Measurements from ENCODE around the gene PISD. TPM values are rescaled to one million over a fixed set of nuclear protein-coding genes. Genes with fewer than 3 reads are reported as not detected.

The PISD gene
- total and polyA plus RNA-seq, 9 of the 15 experiments (the other 6 are each of a cell fraction or from before 2014, with no cell fraction given): 24.5 to 65.9 (median 36.6) TPM

DNA sequence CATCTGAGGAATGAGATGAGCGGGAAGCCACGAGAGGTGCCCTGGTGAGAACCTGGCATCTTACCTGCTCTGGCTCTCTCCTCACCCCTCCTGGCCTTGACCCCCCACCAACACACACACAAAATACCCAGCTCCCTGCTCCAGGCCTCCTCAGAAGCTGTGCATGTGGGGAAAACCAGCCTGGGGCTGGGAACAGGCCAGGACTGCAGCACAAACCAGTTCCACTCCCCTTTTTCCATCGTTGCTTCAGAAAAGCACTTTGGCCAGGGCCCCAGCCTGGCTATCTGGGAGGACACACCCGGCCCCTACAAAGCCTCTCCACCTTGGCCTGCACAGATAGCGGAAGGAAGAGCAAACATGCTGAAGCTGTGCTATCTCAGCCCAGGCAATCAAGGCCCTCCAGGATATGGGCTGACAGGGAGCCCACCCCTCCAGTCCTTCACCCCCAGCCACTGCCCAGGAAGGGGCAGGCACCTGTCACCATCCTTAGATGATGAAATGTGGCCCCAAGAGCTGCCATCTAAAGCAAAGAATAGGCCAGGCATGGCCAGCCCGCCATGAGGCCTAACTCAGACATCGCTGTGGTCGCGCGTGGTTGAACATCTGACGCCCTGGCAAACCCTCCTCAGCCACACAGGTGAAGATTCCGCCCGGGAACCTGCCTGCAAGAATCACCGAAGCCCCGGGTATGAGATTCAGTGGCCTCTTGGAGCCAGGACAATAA, 35.4 kb downstream of the PISD start (continued):
- no peak for TF ChIP-seq ZNF224 (CRISPR knock-in tag; IDR thresholded peaks at IDR 0.05)
- TF ChIP-seq POLR2AphosphoS5 (IDR thresholded peaks at IDR 0.05; ENCODE audit: control insufficient read depth, insufficient read depth, low read depth, low read length): peak; percentile 97
- TF ChIP-seq ELF4 (CRISPR knock-in tag; IDR thresholded peaks at IDR 0.05): no peak
- TF ChIP-seq TAF15 (IDR thresholded peaks at IDR 0.05; ENCODE audit: low read depth, low read length): no peak
- TF ChIP-seq ZFX (CRISPR knock-in tag; IDR thresholded peaks at IDR 0.05): peak; percentile 73
- 0 out of 2 replicates have a peak, but pooled peaks have one; percentile 11 for TF ChIP-seq GATAD2A (IDR thresholded peaks at IDR 0.05)
- no peak for TF ChIP-seq MCM2 (IDR thresholded peaks at IDR 0.05; ENCODE audit: low read depth)
- TF ChIP-seq ZNF57 (CRISPR knock-in tag; IDR thresholded peaks at IDR 0.05): no peak
- peak; percentile 58; the same call in 1 of the 2 replicates for TF ChIP-seq CREM (IDR thresholded peaks at IDR 0.05; ENCODE audit: low read depth)
- no peak for TF ChIP-seq KAT7 (CRISPR knock-in tag; IDR thresholded peaks at IDR 0.05; ENCODE audit: borderline replicate concordance)
- 0 out of 2 replicates have a peak, but pooled peaks have one; percentile 17 for TF ChIP-seq MAFG (tag; conservative IDR thresholded peaks at IDR 0.05)
- no peak for TF ChIP-seq ZKSCAN3 (CRISPR knock-in tag; IDR thresholded peaks at IDR 0.05)
- TF ChIP-seq RAD21 (CRISPR knock-in tag; conservative IDR thresholded peaks at IDR 0.05 in 1 of 2, IDR thresholded peaks at IDR 0.05 in 1 of 2): no peak
- TF ChIP-seq, protein P1, sequence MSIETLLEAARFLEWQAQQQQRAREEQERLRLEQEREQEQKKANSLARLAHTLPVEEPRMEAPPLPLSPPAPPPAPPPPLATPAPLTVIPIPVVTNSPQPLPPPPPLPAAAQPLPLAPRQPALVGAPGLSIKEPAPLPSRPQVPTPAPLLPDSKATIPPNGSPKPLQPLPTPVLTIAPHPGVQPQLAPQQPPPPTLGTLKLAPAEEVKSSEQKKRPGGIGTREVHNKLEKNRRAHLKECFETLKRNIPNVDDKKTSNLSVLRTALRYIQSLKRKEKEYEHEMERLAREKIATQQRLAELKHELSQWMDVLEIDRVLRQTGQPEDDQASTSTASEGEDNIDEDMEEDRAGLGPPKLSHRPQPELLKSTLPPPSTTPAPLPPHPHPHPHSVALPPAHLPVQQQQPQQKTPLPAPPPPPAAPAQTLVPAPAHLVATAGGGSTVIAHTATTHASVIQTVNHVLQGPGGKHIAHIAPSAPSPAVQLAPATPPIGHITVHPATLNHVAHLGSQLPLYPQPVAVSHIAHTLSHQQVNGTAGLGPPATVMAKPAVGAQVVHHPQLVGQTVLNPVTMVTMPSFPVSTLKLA (conservative IDR thresholded peaks at IDR 0.05): peak; percentile 16 to 60; a peak in 1 of 4 replicates
- peak; percentile 94 for TF ChIP-seq SOX6 (IDR thresholded peaks at IDR 0.05)
- TF ChIP-seq ZNF696 (CRISPR knock-in tag; conservative IDR thresholded peaks at IDR 0.05): no peak
- 0 out of 2 replicates have a peak, but pooled peaks have one; percentile 35 for TF ChIP-seq ETV1 (tag; conservative IDR thresholded peaks at IDR 0.05; ENCODE audit: low read depth)
- TF ChIP-seq, protein P2, sequence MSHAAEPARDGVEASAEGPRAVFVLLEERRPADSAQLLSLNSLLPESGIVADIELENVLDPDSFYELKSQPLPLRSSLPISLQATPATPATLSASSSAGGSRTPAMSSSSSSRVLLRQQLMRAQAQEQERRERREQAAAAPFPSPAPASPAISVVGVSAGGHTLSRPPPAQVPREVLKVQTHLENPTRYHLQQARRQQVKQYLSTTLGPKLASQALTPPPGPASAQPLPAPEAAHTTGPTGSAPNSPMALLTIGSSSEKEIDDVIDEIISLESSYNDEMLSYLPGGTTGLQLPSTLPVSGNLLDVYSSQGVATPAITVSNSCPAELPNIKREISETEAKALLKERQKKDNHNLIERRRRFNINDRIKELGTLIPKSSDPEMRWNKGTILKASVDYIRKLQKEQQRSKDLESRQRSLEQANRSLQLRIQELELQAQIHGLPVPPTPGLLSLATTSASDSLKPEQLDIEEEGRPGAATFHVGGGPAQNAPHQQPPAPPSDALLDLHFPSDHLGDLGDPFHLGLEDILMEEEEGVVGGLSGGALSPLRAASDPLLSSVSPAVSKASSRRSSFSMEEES (CRISPR knock-in tag; IDR thresholded peaks at IDR 0.05): no peak
- TF ChIP-seq, protein P3, sequence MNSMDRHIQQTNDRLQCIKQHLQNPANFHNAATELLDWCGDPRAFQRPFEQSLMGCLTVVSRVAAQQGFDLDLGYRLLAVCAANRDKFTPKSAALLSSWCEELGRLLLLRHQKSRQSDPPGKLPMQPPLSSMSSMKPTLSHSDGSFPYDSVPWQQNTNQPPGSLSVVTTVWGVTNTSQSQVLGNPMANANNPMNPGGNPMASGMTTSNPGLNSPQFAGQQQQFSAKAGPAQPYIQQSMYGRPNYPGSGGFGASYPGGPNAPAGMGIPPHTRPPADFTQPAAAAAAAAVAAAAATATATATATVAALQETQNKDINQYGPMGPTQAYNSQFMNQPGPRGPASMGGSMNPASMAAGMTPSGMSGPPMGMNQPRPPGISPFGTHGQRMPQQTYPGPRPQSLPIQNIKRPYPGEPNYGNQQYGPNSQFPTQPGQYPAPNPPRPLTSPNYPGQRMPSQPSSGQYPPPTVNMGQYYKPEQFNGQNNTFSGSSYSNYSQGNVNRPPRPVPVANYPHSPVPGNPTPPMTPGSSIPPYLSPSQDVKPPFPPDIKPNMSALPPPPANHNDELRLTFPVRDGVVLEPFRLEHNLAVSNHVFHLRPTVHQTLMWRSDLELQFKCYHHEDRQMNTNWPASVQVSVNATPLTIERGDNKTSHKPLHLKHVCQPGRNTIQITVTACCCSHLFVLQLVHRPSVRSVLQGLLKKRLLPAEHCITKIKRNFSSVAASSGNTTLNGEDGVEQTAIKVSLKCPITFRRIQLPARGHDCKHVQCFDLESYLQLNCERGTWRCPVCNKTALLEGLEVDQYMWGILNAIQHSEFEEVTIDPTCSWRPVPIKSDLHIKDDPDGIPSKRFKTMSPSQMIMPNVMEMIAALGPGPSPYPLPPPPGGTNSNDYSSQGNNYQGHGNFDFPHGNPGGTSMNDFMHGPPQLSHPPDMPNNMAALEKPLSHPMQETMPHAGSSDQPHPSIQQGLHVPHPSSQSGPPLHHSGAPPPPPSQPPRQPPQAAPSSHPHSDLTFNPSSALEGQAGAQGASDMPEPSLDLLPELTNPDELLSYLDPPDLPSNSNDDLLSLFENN (IDR thresholded peaks at IDR 0.05; ENCODE audit: low read depth in 2 of 2, low read length in 2 of 2): peak in 1 of 2 experiments; percentile 92; a peak in 2 of 4 replicates
- TF ChIP-seq NCOA4 (IDR thresholded peaks at IDR 0.05; ENCODE audit: partially characterized antibody): no peak
- peak; percentile 90 for TF ChIP-seq FOXM1 (IDR thresholded peaks at IDR 0.05; ENCODE audit: low read depth)
- TF ChIP-seq FOXM1 (CRISPR knock-in tag; IDR thresholded peaks at IDR 0.05; ENCODE audit: low read depth): no peak
- no peak for TF ChIP-seq BCL6 (CRISPR knock-in tag; IDR thresholded peaks at IDR 0.05)
